Vagina (tissue), 2 donors: Measurements from ENCODE around the gene POU2F1. TPM values are rescaled to one million over a fixed set of nuclear protein-coding genes. Genes with fewer than 3 reads are reported as not detected.

Experiments used
- DNase-seq, 2 donors: peaks; one replicate each; pipeline ENCODE4 v3.0.0-alpha.2; 2017; ENCODE audit errors: extremely low spot score in 2 of 2
- H3K27ac ChIP-seq: fragments of 200-600 bp; sonication (generic); one replicate; pipeline ENCODE4 v1.5.1; 2019
- H3K27me3 ChIP-seq: fragments of 200-600 bp; sonication (generic); one replicate; pipeline ENCODE4 v1.5.1; 2019
- H3K36me3 ChIP-seq, 2 donors: fragments of 200-600 bp; sonication (generic); one replicate each; pipeline ENCODE4 v1.5.1; 2017 to 2019
- H3K4me1 ChIP-seq: fragments of 200-600 bp; sonication (generic); one replicate; pipeline ENCODE4 v1.5.1; 2019
- H3K4me3 ChIP-seq, 2 donors: fragments of 200-600 bp; sonication (generic); 1 replicate in 1 of 2; 2 replicates in 1 of 2; pipeline ENCODE4 v1.5.1; 2016 to 2019
- H3K9me3 ChIP-seq: fragments of 200-600 bp; sonication (generic); one replicate; pipeline ENCODE4 v1.5.1; 2019
- CTCF ChIP-seq, 3 experiments: fragments of 450-650 bp in 2 of 3; fragments of 200-600 bp in 1 of 3; sonication (generic) in 1 of 3; IDR thresholded peaks; one replicate each; pipeline ENCODE4 v1.5.1; 2017 to 2019; ENCODE audit warnings: antibody characterized with exemption in 3 of 3, mild to moderate bottlenecking in 2 of 3, moderate library complexity in 2 of 3
- POLR2A ChIP-seq, 2 donors: fragments of 450-650 bp; IDR thresholded peaks; one replicate each; pipeline ENCODE4 v1.6.1; 2017; ENCODE audit warnings: antibody characterized with exemption in 2 of 2, mild to moderate bottlenecking in 2 of 2, moderate library complexity in 2 of 2
- POLR2AphosphoS5 ChIP-seq, 2 donors: sonication (generic); formaldehyde crosslinking; IDR thresholded peaks; one replicate each; pipeline ENCODE4 v1.9.0; 2017; ENCODE audit warnings: antibody characterized with exemption in 2 of 2, mild to moderate bottlenecking in 2 of 2, low read depth in 1 of 2; ENCODE audit not compliant: insufficient read depth in 1 of 2
- intact Hi-C: fragments of 100-400 bp; cut with DNase I; formaldehyde crosslinking; loops from one replicate; pipeline ENCODE4 v1.15.1; 2023
- total RNA-seq: library from RNA; depleted of rRNA; stranded (reverse); fragments of >200 nt; gene quantifications from one replicate; pipeline ENCODE4 v1.2.3, GENCODE V29; 2016

The POU2F1 gene
- total RNA-seq, 1 donor from 2014 or later: 10.8 TPM

DNA sequence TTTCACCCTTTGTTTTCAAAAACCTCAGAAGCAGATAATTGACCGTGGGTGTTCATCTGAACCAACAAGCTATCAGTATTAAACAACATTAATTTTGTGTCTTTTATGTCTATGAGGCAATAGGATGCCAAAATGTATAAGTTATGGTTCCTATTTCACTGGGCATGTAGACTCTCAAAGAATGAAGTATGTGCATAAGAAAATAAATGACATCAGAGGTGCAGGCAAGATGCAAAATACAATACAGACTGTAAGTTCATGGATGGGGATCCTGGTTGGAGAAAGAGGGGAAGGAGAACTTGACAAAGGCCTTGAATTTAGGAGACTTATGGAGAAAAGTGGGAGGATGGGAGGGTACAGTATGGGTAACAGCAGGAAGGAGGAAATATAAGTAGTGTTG lies 23.4 kb upstream of the POU2F1 start:
- intact Hi-C loops: no loop called here
- H3K27me3 ChIP-seq: no peaks in the 10 kb centered on the region
- H3K27ac ChIP-seq: no peak overlapping the region
- no peaks in the 10 kb centered on the region for H3K36me3 ChIP-seq
- H3K9me3 ChIP-seq: no peaks in the 10 kb centered on the region
- H3K4me1 ChIP-seq: no peaks in the 10 kb centered on the region
- H3K4me3 ChIP-seq: no peak overlapping the region
- no peak for DNase-seq
- TF ChIP-seq POLR2A (IDR thresholded peaks at IDR 0.05): no peak
- TF ChIP-seq POLR2AphosphoS5 (IDR thresholded peaks at IDR 0.05; ENCODE audit: insufficient read depth in 1 of 2, low read depth in 1 of 2): no peak
- TF ChIP-seq CTCF (IDR thresholded peaks at IDR 0.05): no peak

- no peak overlapping the region for H3K27ac ChIP-seq
- H3K36me3 ChIP-seq: no peaks in the 10 kb centered on the region
- no peaks in the 10 kb centered on the region for H3K27me3 ChIP-seq
- DNase-seq: no peak
- intact Hi-C loops: no loop called here
- TF ChIP-seq POLR2A (IDR thresholded peaks at IDR 0.05): no peak
- TF ChIP-seq CTCF (IDR thresholded peaks at IDR 0.05): no peak
- no peak for TF ChIP-seq POLR2AphosphoS5 (IDR thresholded peaks at IDR 0.05; ENCODE audit: insufficient read depth in 1 of 2, low read depth in 1 of 2)
- H3K4me3 ChIP-seq: no peak overlapping the region
- no peaks in the 10 kb centered on the region for H3K9me3 ChIP-seq
- no peaks in the 10 kb centered on the region for H3K4me1 ChIP-seq
These were observed 23.0 kb upstream of the POU2F1 start for GRCh38 chr1:167197692-167198091.

GRCh38 chr1:167198518-167199133 lies 22.1 kb upstream of the POU2F1 start:
- TF ChIP-seq CTCF (IDR thresholded peaks at IDR 0.05): no peak
- TF ChIP-seq POLR2A (IDR thresholded peaks at IDR 0.05): no peak
- Histone ChIP-seq H3K27me3 (no peaks in the 10 kb centered on the region), H3K9me3 (no peaks in the 10 kb centered on the region), H3K36me3 (no peaks in the 10 kb centered on the region), H3K4me1 (no peaks in the 10 kb centered on the region), H3K27ac (no peak overlapping the region), H3K4me3 (no peak overlapping the region)
- no peak for DNase-seq
- intact Hi-C loops: no loop called here

DNA sequence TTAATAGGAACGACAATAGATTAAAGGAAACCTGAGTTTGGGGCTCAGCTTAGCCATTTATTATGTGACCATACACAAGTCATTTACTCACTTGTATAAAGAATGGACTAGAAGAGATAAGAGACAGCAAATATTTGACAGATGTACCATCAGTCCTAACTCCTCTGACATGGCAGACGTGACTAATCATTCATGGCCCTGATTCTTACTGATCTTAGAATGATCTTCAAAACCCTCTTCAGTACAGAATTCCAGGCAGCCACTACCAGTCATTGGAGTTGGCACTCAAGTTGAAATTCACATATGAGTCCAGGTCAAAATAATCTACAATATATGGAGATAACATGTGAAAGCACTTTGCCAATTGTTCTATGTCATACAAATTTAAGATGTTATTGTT lies 21.0 kb upstream of the POU2F1 start:
- no peak for DNase-seq
- H3K36me3 ChIP-seq: no peaks in the 10 kb centered on the region
- H3K4me3 ChIP-seq: no peak overlapping the region
- no peak overlapping the region for H3K27ac ChIP-seq
- intact Hi-C loops: no loop called here
- no peak for TF ChIP-seq POLR2A (IDR thresholded peaks at IDR 0.05)
- H3K4me1 ChIP-seq: no peaks in the 10 kb centered on the region
- no peaks in the 10 kb centered on the region for H3K9me3 ChIP-seq
- H3K27me3 ChIP-seq: no peaks in the 10 kb centered on the region

DNA sequence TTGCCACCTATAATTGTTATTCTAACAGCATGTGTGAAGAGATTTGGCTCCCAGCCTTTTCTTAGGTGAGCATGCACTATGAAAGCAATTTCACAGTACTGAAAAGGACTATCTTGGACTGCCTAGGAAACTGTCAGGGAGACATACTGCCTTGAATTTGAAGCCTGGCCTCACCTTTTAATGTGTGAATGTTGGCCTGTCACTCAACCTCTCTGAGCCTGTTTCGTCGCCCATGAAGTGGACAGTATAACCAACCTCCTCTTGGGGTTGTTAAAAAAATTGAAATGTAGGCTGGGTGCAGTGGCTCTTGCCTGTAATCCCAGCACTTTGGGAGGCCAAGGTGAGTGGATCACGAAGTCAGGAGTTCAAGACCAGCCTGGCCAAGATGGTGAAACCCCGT lies 20.4 kb upstream of the POU2F1 start:
- H3K27ac ChIP-seq: no peak overlapping the region
- intact Hi-C loops: no loop called here
- no peak for DNase-seq
- H3K9me3 ChIP-seq: no peaks in the 10 kb centered on the region
- H3K27me3 ChIP-seq: no peaks in the 10 kb centered on the region
- TF ChIP-seq CTCF (IDR thresholded peaks at IDR 0.05): no peak
- TF ChIP-seq POLR2A (IDR thresholded peaks at IDR 0.05): no peak
- TF ChIP-seq POLR2AphosphoS5 (IDR thresholded peaks at IDR 0.05; ENCODE audit: insufficient read depth in 1 of 2, low read depth in 1 of 2): no peak
- no peaks in the 10 kb centered on the region for H3K36me3 ChIP-seq
- H3K4me1 ChIP-seq: no peaks in the 10 kb centered on the region
- H3K4me3 ChIP-seq: no peak overlapping the region
